Loucy (cell line): ENCODE data around the gene FPGS.

Source experiments
- H2AFZ ChIP-seq: fragments of 200-600 bp; sonication (generic); 2 replicates; pipeline ENCODE4 v1.6.0; 2016; ENCODE audit warnings: antibody characterized with exemption, mild to moderate bottlenecking, low read length, moderate library complexity
- H3F3A ChIP-seq: fragments of 200-600 bp; 2 replicates; pipeline ENCODE4 v1.6.0; 2016; ENCODE audit warnings: antibody characterized with exemption, low read depth, mild to moderate bottlenecking
- H3K27me3 ChIP-seq: fragments of 200-600 bp; sonication (generic); 2 replicates; pipeline ENCODE4 v1.6.1; 2014; ENCODE audit warnings: low read length, mild to moderate bottlenecking; ENCODE audit not compliant: insufficient read depth, poor library complexity, severe bottlenecking
- H3K36me3 ChIP-seq: fragments of 200-600 bp; sonication (generic); 2 replicates; pipeline ENCODE4 v1.6.1; 2016; ENCODE audit warnings: low read length; ENCODE audit not compliant: insufficient read depth
- H3K4me1 ChIP-seq: fragments of 200-600 bp; sonication (generic); 2 replicates; pipeline ENCODE4 v1.5.1; 2014; ENCODE audit warnings: low read length, mild to moderate bottlenecking; ENCODE audit not compliant: insufficient read depth, poor library complexity, severe bottlenecking
- H3K4me2 ChIP-seq: fragments of 200-600 bp; sonication (generic); 2 replicates; pipeline ENCODE4 v1.6.0; 2014; ENCODE audit warnings: antibody characterized with exemption, low read length, low read depth, mild to moderate bottlenecking; ENCODE audit not compliant: poor library complexity, severe bottlenecking
- H3K4me3 ChIP-seq: fragments of 200-600 bp; sonication (generic); 2 replicates; pipeline ENCODE4 v1.5.1; 2014; ENCODE audit warnings: low read length, mild to moderate bottlenecking, mixed read lengths; ENCODE audit not compliant: poor library complexity, severe bottlenecking
- H3K79me2 ChIP-seq: fragments of 200-600 bp; sonication (generic); 2 replicates; pipeline ENCODE4 v1.6.1; 2014; ENCODE audit warnings: low read length; ENCODE audit not compliant: insufficient read depth
- H3K9ac ChIP-seq: fragments of 200-600 bp; sonication (generic); 2 replicates; pipeline ENCODE4 v1.6.0; 2014; ENCODE audit warnings: mild to moderate bottlenecking, low read depth, low read length, moderate library complexity; ENCODE audit not compliant: poor library complexity, severe bottlenecking
- H3K9me2 ChIP-seq: fragments of 200-600 bp; sonication (generic); replicated peaks from 2 replicates; pipeline ENCODE4 v1.6.1; 2016; ENCODE audit warnings: low read depth, low read length, mixed read lengths
- H3K9me3 ChIP-seq: fragments of 200-600 bp; sonication (generic); 2 replicates; pipeline ENCODE4 v1.6.1; 2014; ENCODE audit warnings: mild to moderate bottlenecking, antibody characterized with exemption, low read length, low read depth; ENCODE audit not compliant: insufficient read depth
- H4K20me1 ChIP-seq: fragments of 200-600 bp; sonication (generic); 2 replicates; pipeline ENCODE4 v1.6.0; 2014; ENCODE audit warnings: antibody characterized with exemption, low read length, mild to moderate bottlenecking; ENCODE audit not compliant: insufficient read depth, poor library complexity, severe bottlenecking
- EZH2phosphoT487 ChIP-seq: fragments of 200-600 bp; IDR thresholded peaks from 2 replicates; pipeline ENCODE4 v1.6.1; 2018; ENCODE audit warnings: antibody characterized with exemption, mild to moderate bottlenecking, moderate library complexity, borderline replicate concordance
- TF ChIP-seq, protein P1 (sequence below): fragments of 200-600 bp; sonication (generic); conservative IDR thresholded peaks from 2 replicates; pipeline ENCODE4 v1.5.1; 2014; ENCODE audit warnings: mild to moderate bottlenecking, antibody characterized with exemption, low read length

Gene FPGS

GRCh38 chr9:127762111-127762676 is 40.5 kb upstream of the FPGS start:
- Histone ChIP-seq H2AFZ (no peak overlapping the region), H3K4me3 (no peak overlapping the region), H3K79me2 (peaks cover 54% of the 10 kb centered on the region), H3F3A (no peaks in the 10 kb centered on the region), H3K9me2 (no peaks in the 10 kb centered on the region), H3K27me3 (no peaks in the 10 kb centered on the region), H3K36me3 (peaks cover 46% of the 10 kb centered on the region; the same call in 1 of the 2 replicates), H3K4me1 (peaks cover 4% of the 10 kb centered on the region), H3K4me2 (no peak overlapping the region), H3K9me3 (no peaks in the 10 kb centered on the region), H4K20me1 (peaks cover 21% of the 10 kb centered on the region), H3K9ac (no peak overlapping the region)
- TF ChIP-seq, protein P1, sequence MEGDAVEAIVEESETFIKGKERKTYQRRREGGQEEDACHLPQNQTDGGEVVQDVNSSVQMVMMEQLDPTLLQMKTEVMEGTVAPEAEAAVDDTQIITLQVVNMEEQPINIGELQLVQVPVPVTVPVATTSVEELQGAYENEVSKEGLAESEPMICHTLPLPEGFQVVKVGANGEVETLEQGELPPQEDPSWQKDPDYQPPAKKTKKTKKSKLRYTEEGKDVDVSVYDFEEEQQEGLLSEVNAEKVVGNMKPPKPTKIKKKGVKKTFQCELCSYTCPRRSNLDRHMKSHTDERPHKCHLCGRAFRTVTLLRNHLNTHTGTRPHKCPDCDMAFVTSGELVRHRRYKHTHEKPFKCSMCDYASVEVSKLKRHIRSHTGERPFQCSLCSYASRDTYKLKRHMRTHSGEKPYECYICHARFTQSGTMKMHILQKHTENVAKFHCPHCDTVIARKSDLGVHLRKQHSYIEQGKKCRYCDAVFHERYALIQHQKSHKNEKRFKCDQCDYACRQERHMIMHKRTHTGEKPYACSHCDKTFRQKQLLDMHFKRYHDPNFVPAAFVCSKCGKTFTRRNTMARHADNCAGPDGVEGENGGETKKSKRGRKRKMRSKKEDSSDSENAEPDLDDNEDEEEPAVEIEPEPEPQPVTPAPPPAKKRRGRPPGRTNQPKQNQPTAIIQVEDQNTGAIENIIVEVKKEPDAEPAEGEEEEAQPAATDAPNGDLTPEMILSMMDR = no peak
- TF ChIP-seq EZH2phosphoT487 = no peak

DNA sequence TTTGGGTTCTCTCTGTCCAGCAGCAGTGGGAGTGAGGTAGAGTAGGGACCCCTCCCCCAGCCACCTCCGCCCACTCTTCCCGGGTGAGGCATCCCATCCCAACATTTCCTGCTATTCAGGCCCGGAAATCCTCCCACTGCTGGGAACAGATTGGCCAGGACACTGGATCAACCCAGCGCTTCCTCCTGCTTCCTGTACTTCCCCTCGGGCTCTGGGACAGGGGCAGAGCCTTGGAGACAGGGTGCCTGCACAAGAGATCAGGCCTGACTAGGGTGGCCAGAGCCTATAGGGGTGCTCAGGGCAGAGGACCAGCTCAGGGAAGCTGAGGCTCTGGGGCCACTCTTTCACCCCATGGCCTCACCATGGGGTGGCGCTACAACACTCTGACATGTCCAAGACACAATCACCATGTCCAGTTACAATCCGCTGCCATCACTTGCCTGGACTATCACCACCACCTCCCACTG is 38.7 kb upstream of the FPGS start:
- TF ChIP-seq, protein P1 = peak; percentile 69
- TF ChIP-seq EZH2phosphoT487 = no peak
- Histone ChIP-seq H3K79me2 (peaks cover 71% of the 10 kb centered on the region), H4K20me1 (peaks cover 31% of the 10 kb centered on the region), H3K36me3 (peaks cover 44% of the 10 kb centered on the region; the same call in 1 of the 2 replicates), H3K9me3 (no peaks in the 10 kb centered on the region), H3K9me2 (no peaks in the 10 kb centered on the region), H3K4me3 (no peak overlapping the region), H3F3A (no peaks in the 10 kb centered on the region), H2AFZ (no peak overlapping the region), H3K9ac (no peak overlapping the region), H3K27me3 (no peaks in the 10 kb centered on the region), H3K4me2 (no peak overlapping the region), H3K4me1 (peaks cover 21% of the 10 kb centered on the region)

DNA sequence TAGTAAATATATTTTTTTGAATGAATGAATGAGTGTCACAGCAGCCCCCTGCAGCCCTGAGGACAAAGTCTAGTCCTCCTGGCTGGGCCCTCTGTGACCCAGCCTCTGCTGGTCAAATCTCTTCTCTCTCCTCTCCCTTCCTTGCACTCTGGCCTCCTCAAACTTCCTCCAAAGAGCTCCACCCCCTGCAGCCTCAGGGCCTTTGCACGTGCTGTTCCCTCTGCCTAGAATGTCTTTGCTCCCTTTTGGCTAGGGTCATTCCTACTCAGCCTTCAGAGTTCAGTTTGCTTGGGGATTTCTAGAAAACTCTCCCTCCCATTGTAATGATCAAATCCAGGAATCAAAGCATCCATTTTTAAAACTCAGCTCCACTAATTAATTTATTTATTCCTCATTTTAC is 37.3 kb upstream of the FPGS start:
- Histone ChIP-seq H3K4me2 (no peak overlapping the region), H3K27me3 (no peaks in the 10 kb centered on the region), H3K36me3 (peaks cover 40% of the 10 kb centered on the region; the same call in 1 of the 2 replicates), H3K4me1 (peaks cover 31% of the 10 kb centered on the region), H3F3A (no peaks in the 10 kb centered on the region), H3K9me3 (no peaks in the 10 kb centered on the region), H3K4me3 (no peak overlapping the region), H3K9ac (no peak overlapping the region), H3K79me2 (peaks cover 85% of the 10 kb centered on the region), H3K9me2 (no peaks in the 10 kb centered on the region), H4K20me1 (peaks cover 41% of the 10 kb centered on the region), H2AFZ (no peak overlapping the region)
- TF ChIP-seq EZH2phosphoT487 = no peak

DNA sequence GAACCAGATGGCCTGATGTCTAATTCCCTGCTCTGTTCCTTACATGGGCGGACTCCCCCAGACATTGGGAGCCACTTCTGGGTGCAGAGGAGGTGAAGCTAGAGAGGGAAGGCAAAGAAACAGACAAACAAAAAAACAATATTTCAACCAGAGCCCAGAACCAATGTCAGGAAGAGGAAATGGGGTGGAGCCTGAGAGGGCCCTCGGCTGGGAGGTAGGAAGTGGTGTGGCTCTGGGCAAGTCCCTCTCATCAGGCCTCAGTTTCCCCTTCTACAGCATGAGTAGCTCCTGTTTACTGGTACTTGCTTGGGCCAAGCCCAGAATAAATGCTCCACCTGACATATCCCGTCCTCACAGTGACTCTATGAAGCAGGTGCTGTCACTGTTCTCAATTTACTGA is 35.3 kb upstream of the FPGS start:
- Histone ChIP-seq H3K4me2 (peak overlapping the region; percentile 57), H3K9ac (peak overlapping the region; percentile 52)

More for the DNA sequence above, 35.3 kb upstream of the FPGS start:
- peaks cover 31% of the 10 kb centered on the region; the same call in 1 of the 2 replicates for H3K36me3 ChIP-seq
- no peaks in the 10 kb centered on the region for H3K9me2 ChIP-seq
- peaks cover 87% of the 10 kb centered on the region for H3K79me2 ChIP-seq
- peaks cover 55% of the 10 kb centered on the region for H4K20me1 ChIP-seq
- no peaks in the 10 kb centered on the region for H3K27me3 ChIP-seq
- TF ChIP-seq, protein P1 = no peak
- no peak for TF ChIP-seq EZH2phosphoT487
- H3K9me3 ChIP-seq = no peaks in the 10 kb centered on the region
- peaks cover 43% of the 10 kb centered on the region for H3K4me1 ChIP-seq
- H3F3A ChIP-seq = peaks cover 6% of the 10 kb centered on the region
- H3K4me3 ChIP-seq = peak overlapping the region; percentile 36
- H2AFZ ChIP-seq = no peak overlapping the region
